Right lobe of liver (tissue), 4 donors: ENCODE measurements around the gene MYRFL.

Experiments used
- CTCF ChIP-seq, 4 donors: fragments of 200-600 bp in 3 of 4; fragments of 450-650 bp in 1 of 4; IDR thresholded peaks; one replicate each; pipeline versions ENCODE4 v1.5.1 to v1.8.0; 2016 to 2022; ENCODE audit warnings: antibody characterized with exemption in 4 of 4, mild to moderate bottlenecking in 2 of 4
- POLR2A ChIP-seq: fragments of 450-650 bp; IDR thresholded peaks from one replicate; pipeline ENCODE4 v1.6.1; 2017; ENCODE audit warnings: antibody characterized with exemption, mild to moderate bottlenecking
- donor health status: DM: no; HTN: no; CAD: no.
- donor health status: DM: no; HTN: no; CAD: no.
- donor health status: DM: no; HTN: yes; CAD: no.

- no peak for TF ChIP-seq CTCF (IDR thresholded peaks at IDR 0.05)
- TF ChIP-seq POLR2A, result no peak
These were observed 102.1 kb downstream of the MYRFL start for GRCh38 chr12:69927164-69927563.
